ENCODE results near the gene SSH2.
"Not testable (repeated sequence)": the region's sequence is repeated elsewhere in the genome, so short reads cannot be mapped to it uniquely, and the experiment has no call there.

The SSH2 gene

GRCh38 chr17:29881256-29881655 is 48.8 kb downstream of the SSH2 start:
- no peaks in the 10 kb centered on the region for H3F3A ChIP-seq (ENCODE audit: insufficient read depth)
- H3K27me3 ChIP-seq (ENCODE audit: low read length), result no peaks in the 10 kb centered on the region
- H3K36me3 ChIP-seq (ENCODE audit: low read length), result no peaks in the 10 kb centered on the region
- H3K27ac ChIP-seq (ENCODE audit: low read depth, low read length), result no peak overlapping the region
- no peaks in the 10 kb centered on the region for H3K9me2 ChIP-seq (replicated peaks; ENCODE audit: insufficient read depth, low read length)
- H3K79me2 ChIP-seq (ENCODE audit: insufficient read depth, low read length), result peaks cover 99% of the 10 kb centered on the region
- no peak overlapping the region for H3K4me3 ChIP-seq (ENCODE audit: insufficient read depth, low read length, poor library complexity, severe bottlenecking)
- TF ChIP-seq EZH2phosphoT487 (conservative IDR thresholded peaks at IDR 0.05; ENCODE audit: low read length) (no peak), CTCF (IDR thresholded peaks at IDR 0.05; ENCODE audit: insufficient read depth, low read length, poor library complexity, severe bottlenecking) (no peak)
- no peak overlapping the region for H3K4me2 ChIP-seq (ENCODE audit: low read depth, low read length, poor library complexity, severe bottlenecking)
- no peak overlapping the region for H3K9ac ChIP-seq (ENCODE audit: low read length)
- no peaks in the 10 kb centered on the region for H3K9me3 ChIP-seq (ENCODE audit: insufficient read depth, low read length)
- 0 out of 2 replicates have a peak, but pooled peaks cover 5% of the 10 kb centered on the region for H4K20me1 ChIP-seq (ENCODE audit: low read depth, low read length)
- H2AFZ ChIP-seq (ENCODE audit: low read depth, low read length, severe bottlenecking), result no peak overlapping the region

GRCh38 chr17:29880031-29880430 is 50.0 kb downstream of the SSH2 start:
- no peak overlapping the region for H3K4me2 ChIP-seq (ENCODE audit: low read depth, low read length, poor library complexity, severe bottlenecking)
- H2AFZ ChIP-seq (ENCODE audit: low read depth, low read length, severe bottlenecking), result no peak overlapping the region
- 0 out of 2 replicates have a peak, but pooled peaks cover 5% of the 10 kb centered on the region for H4K20me1 ChIP-seq (ENCODE audit: low read depth, low read length)
- no peaks in the 10 kb centered on the region for H3K9me2 ChIP-seq (replicated peaks; ENCODE audit: insufficient read depth, low read length)
- TF ChIP-seq CTCF (IDR thresholded peaks at IDR 0.05; ENCODE audit: insufficient read depth, low read length, poor library complexity, severe bottlenecking), result no peak
- no peak for TF ChIP-seq EZH2phosphoT487 (conservative IDR thresholded peaks at IDR 0.05; ENCODE audit: low read length)
- H3K27me3 ChIP-seq (ENCODE audit: low read length), result no peaks in the 10 kb centered on the region
- no peak overlapping the region for H3K9ac ChIP-seq (ENCODE audit: low read length)
- no peaks in the 10 kb centered on the region for H3K9me3 ChIP-seq (ENCODE audit: insufficient read depth, low read length)
- H3F3A ChIP-seq (ENCODE audit: insufficient read depth), result no peaks in the 10 kb centered on the region
- H3K36me3 ChIP-seq (ENCODE audit: low read length), result no peaks in the 10 kb centered on the region
- H3K79me2 ChIP-seq (ENCODE audit: insufficient read depth, low read length), result peaks cover 99% of the 10 kb centered on the region
- no peak overlapping the region for H3K4me3 ChIP-seq (ENCODE audit: insufficient read depth, low read length, poor library complexity, severe bottlenecking)
- H3K27ac ChIP-seq (ENCODE audit: low read depth, low read length), result no peak overlapping the region

- Histone ChIP-seq H3F3A (ENCODE audit: insufficient read depth) (no peaks in the 10 kb centered on the region), H2AFZ (ENCODE audit: low read depth, low read length, severe bottlenecking) (no peak overlapping the region), H3K79me2 (ENCODE audit: insufficient read depth, low read length) (peaks cover 97% of the 10 kb centered on the region), H4K20me1 (ENCODE audit: low read depth, low read length) (peaks cover 15% of the 10 kb centered on the region; the same call in 1 of the 2 replicates), H3K27ac (ENCODE audit: low read depth, low read length) (no peak overlapping the region), H3K36me3 (ENCODE audit: low read length) (no peaks in the 10 kb centered on the region), H3K9me3 (ENCODE audit: insufficient read depth, low read length) (no peaks in the 10 kb centered on the region), H3K4me3 (ENCODE audit: insufficient read depth, low read length, poor library complexity, severe bottlenecking) (no peak overlapping the region), H3K4me2 (ENCODE audit: low read depth, low read length, poor library complexity, severe bottlenecking) (no peak overlapping the region), H3K27me3 (ENCODE audit: low read length) (no peaks in the 10 kb centered on the region), H3K9me2 (replicated peaks; ENCODE audit: insufficient read depth, low read length) (no peaks in the 10 kb centered on the region), H3K9ac (ENCODE audit: low read length) (no peak overlapping the region)
- TF ChIP-seq EZH2phosphoT487 (conservative IDR thresholded peaks at IDR 0.05; ENCODE audit: low read length) (no peak), CTCF (IDR thresholded peaks at IDR 0.05; ENCODE audit: insufficient read depth, low read length, poor library complexity, severe bottlenecking) (no peak)
These were observed 55.0 kb downstream of the SSH2 start for GRCh38 chr17:29874931-29875596.

GRCh38 chr17:29874358-29874757 is 55.7 kb downstream of the SSH2 start:
- H3K4me3 ChIP-seq (ENCODE audit: insufficient read depth, low read length, poor library complexity, severe bottlenecking); H3K9me2 ChIP-seq (replicated peaks; ENCODE audit: insufficient read depth, low read length); H3K27me3 ChIP-seq (ENCODE audit: low read length); H2AFZ ChIP-seq (ENCODE audit: low read depth, low read length, severe bottlenecking); H3K4me2 ChIP-seq (ENCODE audit: low read depth, low read length, poor library complexity, severe bottlenecking); H3K36me3 ChIP-seq (ENCODE audit: low read length); H3K9ac ChIP-seq (ENCODE audit: low read length); H3K9me3 ChIP-seq (ENCODE audit: insufficient read depth, low read length); H3F3A ChIP-seq (ENCODE audit: insufficient read depth); H3K27ac ChIP-seq (ENCODE audit: low read depth, low read length): not testable (repeated sequence)
- Histone ChIP-seq H4K20me1 (ENCODE audit: low read depth, low read length) (peaks cover 15% of the 10 kb centered on the region; the same call in 1 of the 2 replicates), H3K79me2 (ENCODE audit: insufficient read depth, low read length) (peaks cover 97% of the 10 kb centered on the region)

Data from SU-DHL-6 (cell line).